ENCODE measurements around the gene HOXD13.

Gene HOXD13

DNA sequence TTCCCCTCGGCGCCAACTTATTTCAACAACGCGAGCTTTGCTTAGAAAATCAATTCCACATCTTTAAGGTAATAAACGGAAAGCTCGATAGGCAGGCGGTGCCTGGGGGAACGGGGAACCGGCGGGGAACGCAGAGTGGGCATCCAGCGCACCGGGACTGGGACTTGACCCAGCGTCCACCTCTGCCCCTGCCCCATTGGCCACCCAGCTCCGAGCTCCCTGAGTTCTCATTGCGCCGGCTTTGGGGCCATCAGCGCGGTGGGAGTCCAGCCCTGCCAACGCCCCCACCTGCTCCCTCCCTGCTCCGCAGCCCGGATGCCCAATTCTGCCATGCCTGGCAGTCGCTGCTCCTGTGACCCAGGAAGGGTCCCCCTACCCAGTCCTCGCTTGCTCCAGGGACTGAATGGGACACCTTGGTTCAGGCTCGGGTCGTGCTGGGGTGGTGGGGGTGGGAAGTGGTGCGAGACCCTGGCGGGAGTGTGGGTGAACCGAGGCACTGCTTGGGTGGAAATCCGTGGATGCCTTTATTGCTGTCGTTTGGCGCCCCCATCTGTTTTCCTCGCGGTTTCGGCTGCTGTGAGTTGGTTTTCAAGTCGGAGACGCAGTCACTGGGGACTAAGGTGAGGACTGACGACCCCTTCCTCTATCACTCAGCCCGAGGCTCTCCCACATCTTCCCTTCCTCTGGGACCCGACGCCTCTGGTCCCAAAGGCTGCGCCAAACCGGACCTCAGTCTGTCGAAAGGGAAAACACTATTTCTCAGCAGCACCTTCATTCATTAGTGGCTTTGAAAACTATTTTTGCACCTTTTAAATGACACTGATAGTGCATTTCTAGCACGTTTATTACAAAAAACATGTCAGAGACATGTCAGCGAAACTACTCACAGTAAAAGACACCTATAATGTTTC lies 6.4 kb upstream of the HOXD13 start (continued):
- TF ChIP-seq ZBTB17 (tag by site-specific recombination; IDR thresholded peaks at IDR 0.05) (peak; percentile 53; the same call in 1 of the 2 replicates), ZNF600 (tag by site-specific recombination; IDR thresholded peaks at IDR 0.05) (0 out of 2 replicates have a peak, but pooled peaks have one; percentile 26), RBAK (tag by site-specific recombination; IDR thresholded peaks at IDR 0.05) (no peak), ZNF138 (tag by site-specific recombination; IDR thresholded peaks at IDR 0.05; ENCODE audit: borderline replicate concordance) (no peak), ZNF335 (tag by site-specific recombination; conservative IDR thresholded peaks at IDR 0.05) (peak; percentile 71), EGR2 (tag by site-specific recombination; IDR thresholded peaks at IDR 0.05; ENCODE audit: low read depth) (peak; percentile 47; the same call in 1 of the 2 replicates), ZNF366 (tag by site-specific recombination; conservative IDR thresholded peaks at IDR 0.05) (no peak), ZNF830 (tag by site-specific recombination; IDR thresholded peaks at IDR 0.05; ENCODE audit: low read depth) (no peak), GLIS2 (tag by site-specific recombination; IDR thresholded peaks at IDR 0.05) (peak; percentile 39; the same call in 1 of the 2 replicates), ZEB2 (tag by site-specific recombination; IDR thresholded peaks at IDR 0.05) (0 out of 2 replicates have a peak, but pooled peaks have one; percentile 30), ZNF837 (tag by site-specific recombination; IDR thresholded peaks at IDR 0.05) (no peak)
- TF ChIP-seq, protein P1, sequence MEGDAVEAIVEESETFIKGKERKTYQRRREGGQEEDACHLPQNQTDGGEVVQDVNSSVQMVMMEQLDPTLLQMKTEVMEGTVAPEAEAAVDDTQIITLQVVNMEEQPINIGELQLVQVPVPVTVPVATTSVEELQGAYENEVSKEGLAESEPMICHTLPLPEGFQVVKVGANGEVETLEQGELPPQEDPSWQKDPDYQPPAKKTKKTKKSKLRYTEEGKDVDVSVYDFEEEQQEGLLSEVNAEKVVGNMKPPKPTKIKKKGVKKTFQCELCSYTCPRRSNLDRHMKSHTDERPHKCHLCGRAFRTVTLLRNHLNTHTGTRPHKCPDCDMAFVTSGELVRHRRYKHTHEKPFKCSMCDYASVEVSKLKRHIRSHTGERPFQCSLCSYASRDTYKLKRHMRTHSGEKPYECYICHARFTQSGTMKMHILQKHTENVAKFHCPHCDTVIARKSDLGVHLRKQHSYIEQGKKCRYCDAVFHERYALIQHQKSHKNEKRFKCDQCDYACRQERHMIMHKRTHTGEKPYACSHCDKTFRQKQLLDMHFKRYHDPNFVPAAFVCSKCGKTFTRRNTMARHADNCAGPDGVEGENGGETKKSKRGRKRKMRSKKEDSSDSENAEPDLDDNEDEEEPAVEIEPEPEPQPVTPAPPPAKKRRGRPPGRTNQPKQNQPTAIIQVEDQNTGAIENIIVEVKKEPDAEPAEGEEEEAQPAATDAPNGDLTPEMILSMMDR (tag by site-specific recombination; IDR thresholded peaks at IDR 0.05), result peak; percentile 94
- TF ChIP-seq, protein P2, sequence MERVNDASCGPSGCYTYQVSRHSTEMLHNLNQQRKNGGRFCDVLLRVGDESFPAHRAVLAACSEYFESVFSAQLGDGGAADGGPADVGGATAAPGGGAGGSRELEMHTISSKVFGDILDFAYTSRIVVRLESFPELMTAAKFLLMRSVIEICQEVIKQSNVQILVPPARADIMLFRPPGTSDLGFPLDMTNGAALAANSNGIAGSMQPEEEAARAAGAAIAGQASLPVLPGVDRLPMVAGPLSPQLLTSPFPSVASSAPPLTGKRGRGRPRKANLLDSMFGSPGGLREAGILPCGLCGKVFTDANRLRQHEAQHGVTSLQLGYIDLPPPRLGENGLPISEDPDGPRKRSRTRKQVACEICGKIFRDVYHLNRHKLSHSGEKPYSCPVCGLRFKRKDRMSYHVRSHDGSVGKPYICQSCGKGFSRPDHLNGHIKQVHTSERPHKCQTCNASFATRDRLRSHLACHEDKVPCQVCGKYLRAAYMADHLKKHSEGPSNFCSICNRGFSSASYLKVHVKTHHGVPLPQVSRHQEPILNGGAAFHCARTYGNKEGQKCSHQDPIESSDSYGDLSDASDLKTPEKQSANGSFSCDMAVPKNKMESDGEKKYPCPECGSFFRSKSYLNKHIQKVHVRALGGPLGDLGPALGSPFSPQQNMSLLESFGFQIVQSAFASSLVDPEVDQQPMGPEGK (tag by site-specific recombination; IDR thresholded peaks at IDR 0.05), result peak; percentile 43; the same call in 1 of the 2 replicates
- TF ChIP-seq, protein P3, sequence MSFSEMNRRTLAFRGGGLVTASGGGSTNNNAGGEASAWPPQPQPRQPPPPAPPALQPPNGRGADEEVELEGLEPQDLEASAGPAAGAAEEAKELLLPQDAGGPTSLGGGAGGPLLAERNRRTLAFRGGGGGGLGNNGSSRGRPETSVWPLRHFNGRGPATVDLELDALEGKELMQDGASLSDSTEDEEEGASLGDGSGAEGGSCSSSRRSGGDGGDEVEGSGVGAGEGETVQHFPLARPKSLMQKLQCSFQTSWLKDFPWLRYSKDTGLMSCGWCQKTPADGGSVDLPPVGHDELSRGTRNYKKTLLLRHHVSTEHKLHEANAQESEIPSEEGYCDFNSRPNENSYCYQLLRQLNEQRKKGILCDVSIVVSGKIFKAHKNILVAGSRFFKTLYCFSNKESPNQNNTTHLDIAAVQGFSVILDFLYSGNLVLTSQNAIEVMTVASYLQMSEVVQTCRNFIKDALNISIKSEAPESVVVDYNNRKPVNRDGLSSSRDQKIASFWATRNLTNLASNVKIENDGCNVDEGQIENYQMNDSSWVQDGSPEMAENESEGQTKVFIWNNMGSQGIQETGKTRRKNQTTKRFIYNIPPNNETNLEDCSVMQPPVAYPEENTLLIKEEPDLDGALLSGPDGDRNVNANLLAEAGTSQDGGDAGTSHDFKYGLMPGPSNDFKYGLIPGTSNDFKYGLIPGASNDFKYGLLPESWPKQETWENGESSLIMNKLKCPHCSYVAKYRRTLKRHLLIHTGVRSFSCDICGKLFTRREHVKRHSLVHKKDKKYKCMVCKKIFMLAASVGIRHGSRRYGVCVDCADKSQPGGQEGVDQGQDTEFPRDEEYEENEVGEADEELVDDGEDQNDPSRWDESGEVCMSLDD (tag by site-specific recombination; IDR thresholded peaks at IDR 0.05), result no peak

DNA sequence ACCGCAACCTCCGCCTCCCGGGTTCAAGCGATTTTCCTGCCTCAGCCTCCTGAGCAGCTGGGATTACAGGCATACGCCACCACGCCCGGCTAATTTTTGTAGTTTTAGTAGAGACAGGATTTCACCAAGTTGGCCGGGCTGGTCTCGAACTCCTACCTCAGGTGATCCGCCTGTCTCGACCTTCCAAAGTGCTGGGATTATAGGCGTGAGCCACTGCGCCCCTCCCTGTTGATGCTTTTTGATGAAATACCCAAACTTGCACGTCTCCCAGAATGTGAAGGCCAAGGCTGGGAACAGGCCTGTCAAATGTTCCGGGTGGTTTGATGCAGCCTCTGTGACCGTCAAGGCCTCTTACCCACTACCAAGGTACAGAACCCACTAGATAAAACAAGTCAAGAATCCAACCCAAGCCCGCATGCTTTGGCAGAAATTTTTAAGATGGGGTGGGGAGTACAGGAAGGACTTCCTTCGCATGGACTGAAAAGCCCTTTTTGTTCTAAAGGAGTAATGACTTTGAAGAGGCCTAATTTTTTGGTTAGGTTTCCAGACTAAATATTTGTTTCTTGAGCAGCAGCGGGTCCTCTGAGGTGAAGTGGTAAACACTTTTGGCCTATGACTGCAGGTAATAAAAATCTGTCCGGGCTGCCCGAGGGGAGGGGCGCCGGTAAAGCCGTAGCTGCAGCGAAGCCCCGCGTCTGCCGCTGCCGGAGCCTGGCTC lies 5.0 kb upstream of the HOXD13 start:
- ChIA-PET CTCF (interaction anchor here (0.6 to 5.6 kb wide), 13 partner anchors 9 to 884 kb away, joined by 3 to 33 read pairs (median 4); no protein-coding TSS in a partner anchor), POLR2A (interaction anchor here (1.4 to 1.7 kb wide), 2 partner anchors 10 to 17 kb away, joined by 3 to 5 read pairs; no protein-coding TSS in a partner anchor)
- Histone ChIP-seq H3K4me1 (ENCODE audit: control insufficient read depth, insufficient read depth, low read length) (no peaks in the 10 kb centered on the region), H3K4me3 (ENCODE audit: low read depth, low read length) (no peak overlapping the region), H3K36me3 (ENCODE audit: control insufficient read depth in 2 of 2, insufficient read depth in 1 of 2, low read length in 2 of 2) (no peaks in the 10 kb centered on the region), H3K27ac (ENCODE audit: extremely low read depth, low read depth, low read length) (no peak overlapping the region), H3K9me3 (ENCODE audit: control insufficient read depth, insufficient read depth, low read depth, low read length) (no peaks in the 10 kb centered on the region)
- TF ChIP-seq ZNF501 (tag by site-specific recombination; IDR thresholded peaks at IDR 0.05), result no peak
- TF ChIP-seq ZNF19 (tag by site-specific recombination; IDR thresholded peaks at IDR 0.05; ENCODE audit: low read depth), result no peak
- TF ChIP-seq ZNF350 (tag by site-specific recombination; IDR thresholded peaks at IDR 0.05), result no peak
- no peak for TF ChIP-seq ZNF600 (tag by site-specific recombination; IDR thresholded peaks at IDR 0.05)
- TF ChIP-seq, protein P4, sequence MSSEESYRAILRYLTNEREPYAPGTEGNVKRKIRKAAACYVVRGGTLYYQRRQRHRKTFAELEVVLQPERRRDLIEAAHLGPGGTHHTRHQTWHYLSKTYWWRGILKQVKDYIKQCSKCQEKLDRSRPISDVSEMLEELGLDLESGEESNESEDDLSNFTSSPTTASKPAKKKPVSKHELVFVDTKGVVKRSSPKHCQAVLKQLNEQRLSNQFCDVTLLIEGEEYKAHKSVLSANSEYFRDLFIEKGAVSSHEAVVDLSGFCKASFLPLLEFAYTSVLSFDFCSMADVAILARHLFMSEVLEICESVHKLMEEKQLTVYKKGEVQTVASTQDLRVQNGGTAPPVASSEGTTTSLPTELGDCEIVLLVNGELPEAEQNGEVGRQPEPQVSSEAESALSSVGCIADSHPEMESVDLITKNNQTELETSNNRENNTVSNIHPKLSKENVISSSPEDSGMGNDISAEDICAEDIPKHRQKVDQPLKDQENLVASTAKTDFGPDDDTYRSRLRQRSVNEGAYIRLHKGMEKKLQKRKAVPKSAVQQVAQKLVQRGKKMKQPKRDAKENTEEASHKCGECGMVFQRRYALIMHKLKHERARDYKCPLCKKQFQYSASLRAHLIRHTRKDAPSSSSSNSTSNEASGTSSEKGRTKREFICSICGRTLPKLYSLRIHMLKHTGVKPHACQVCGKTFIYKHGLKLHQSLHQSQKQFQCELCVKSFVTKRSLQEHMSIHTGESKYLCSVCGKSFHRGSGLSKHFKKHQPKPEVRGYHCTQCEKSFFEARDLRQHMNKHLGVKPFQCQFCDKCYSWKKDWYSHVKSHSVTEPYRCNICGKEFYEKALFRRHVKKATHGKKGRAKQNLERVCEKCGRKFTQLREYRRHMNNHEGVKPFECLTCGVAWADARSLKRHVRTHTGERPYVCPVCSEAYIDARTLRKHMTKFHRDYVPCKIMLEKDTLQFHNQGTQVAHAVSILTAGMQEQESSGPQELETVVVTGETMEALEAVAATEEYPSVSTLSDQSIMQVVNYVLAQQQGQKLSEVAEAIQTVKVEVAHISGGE (tag by site-specific recombination; conservative IDR thresholded peaks at IDR 0.05; ENCODE audit: low read depth), result no peak
- no peak for TF ChIP-seq ZNF223 (tag by site-specific recombination; IDR thresholded peaks at IDR 0.05)
- no peak for TF ChIP-seq ZNF529 (tag by site-specific recombination; IDR thresholded peaks at IDR 0.05; ENCODE audit: insufficient replicate concordance)
- TF ChIP-seq, protein P5, sequence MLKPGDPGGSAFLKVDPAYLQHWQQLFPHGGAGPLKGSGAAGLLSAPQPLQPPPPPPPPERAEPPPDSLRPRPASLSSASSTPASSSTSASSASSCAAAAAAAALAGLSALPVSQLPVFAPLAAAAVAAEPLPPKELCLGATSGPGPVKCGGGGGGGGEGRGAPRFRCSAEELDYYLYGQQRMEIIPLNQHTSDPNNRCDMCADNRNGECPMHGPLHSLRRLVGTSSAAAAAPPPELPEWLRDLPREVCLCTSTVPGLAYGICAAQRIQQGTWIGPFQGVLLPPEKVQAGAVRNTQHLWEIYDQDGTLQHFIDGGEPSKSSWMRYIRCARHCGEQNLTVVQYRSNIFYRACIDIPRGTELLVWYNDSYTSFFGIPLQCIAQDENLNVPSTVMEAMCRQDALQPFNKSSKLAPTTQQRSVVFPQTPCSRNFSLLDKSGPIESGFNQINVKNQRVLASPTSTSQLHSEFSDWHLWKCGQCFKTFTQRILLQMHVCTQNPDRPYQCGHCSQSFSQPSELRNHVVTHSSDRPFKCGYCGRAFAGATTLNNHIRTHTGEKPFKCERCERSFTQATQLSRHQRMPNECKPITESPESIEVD (tag by site-specific recombination; IDR thresholded peaks at IDR 0.05), result no peak
- TF ChIP-seq ZNF544 (tag by site-specific recombination; IDR thresholded peaks at IDR 0.05), result no peak
